B cell (primary cell): Measurements from ENCODE around the gene CXCL10. TPM values are rescaled to one million over a fixed set of nuclear protein-coding genes. Genes with fewer than 3 reads are reported as not detected.

Experiments used
- ATAC-seq: fragments of 200-7000 bp; cut with Tn5 transposase; one replicate; pipeline ENCODE4 v1.10.0; 2021; ENCODE audit warnings: low read depth, mild to moderate bottlenecking, moderate number of reproducible peaks, moderate library complexity
- CTCF ChIA-PET: fragments of 350-600 bp; sonication (Branson Sonifier 250); formaldehyde crosslinking; loops from one replicate; lab custom pipeline; 2021; ENCODE audit warnings: antibody characterized with exemption, inconsistent platforms; lab: Charles Lee
- POLR2A ChIA-PET: fragments of 350-600 bp; sonication (Branson Sonifier 250); formaldehyde crosslinking; loops from one replicate; lab custom pipeline; 2021; ENCODE audit warnings: antibody characterized with exemption; lab: Charles Lee
- DNase-seq: peaks from one replicate; pipeline ENCODE4 v3.0.0; 2013
- H2AFZ ChIP-seq: 2 replicates; pipeline ENCODE4 v1.6.1; 2012; ENCODE audit warnings: mild to moderate bottlenecking, low read depth, low read length; ENCODE audit not compliant: insufficient read depth, poor library complexity, severe bottlenecking
- H3K27ac ChIP-seq, 2 donors: 1 replicate in 1 of 2; 2 replicates in 1 of 2; pipeline ENCODE4 v1.5.1; 2012 to 2013; ENCODE audit warnings: low read length in 2 of 2, mild to moderate bottlenecking in 2 of 2, moderate library complexity in 1 of 2
- H3K27me3 ChIP-seq, 4 experiments: fragments of 200-600 bp in 1 of 4; sonication (generic) in 1 of 4; replicated peaks in 1 of 4; 1 replicate in 2 of 4; 2 replicates in 2 of 4; pipeline versions ENCODE4 v1.6.1 to v1.7.0; 2013 to 2016; ENCODE audit warnings: low read length in 3 of 4, mild to moderate bottlenecking in 2 of 4, mixed read lengths in 1 of 4, moderate library complexity in 1 of 4; ENCODE audit not compliant: insufficient read depth in 4 of 4, control insufficient read depth in 3 of 4; ENCODE audit errors: control extremely low read depth in 1 of 4
- H3K36me3 ChIP-seq, 2 experiments: replicated peaks in 1 of 2; 1 replicate in 1 of 2; 2 replicates in 1 of 2; pipeline versions ENCODE4 v1.6.1 to v1.7.1; 2013; ENCODE audit warnings: low read length in 1 of 2; ENCODE audit not compliant: insufficient read depth in 2 of 2, control insufficient read depth in 1 of 2; ENCODE audit errors: control extremely low read depth in 1 of 2, extremely low read depth in 1 of 2
- H3K4me1 ChIP-seq, 2 donors: fragments of 200-600 bp in 1 of 2; sonication (generic) in 1 of 2; 1 replicate in 1 of 2; 2 replicates in 1 of 2; pipeline versions ENCODE4 v1.5.1 to v1.6.1; 2013 to 2017; ENCODE audit warnings: low read length in 2 of 2; ENCODE audit not compliant: control insufficient read depth in 2 of 2, insufficient read depth in 2 of 2
- H3K4me2 ChIP-seq: replicated peaks from 2 replicates; pipeline ENCODE3; 2012; ENCODE audit warnings: mild to moderate bottlenecking, low read depth, low read length; ENCODE audit not compliant: poor library complexity, severe bottlenecking
- H3K4me3 ChIP-seq, 5 experiments: fragments of 200-600 bp in 1 of 5; sonication (generic) in 1 of 5; 1 replicate in 3 of 5; 2 replicates in 2 of 5; pipeline versions ENCODE4 v1.5.1 to v1.7.0; 2011 to 2016; ENCODE audit warnings: low read length in 4 of 5, mild to moderate bottlenecking in 4 of 5, low read depth in 2 of 5, control low read depth in 1 of 5, moderate library complexity in 1 of 5; ENCODE audit not compliant: insufficient read depth in 1 of 5; ENCODE audit errors: control extremely low read depth in 1 of 5, extremely low read depth in 1 of 5
- H3K79me2 ChIP-seq: fragments of 200-600 bp; sonication (generic); one replicate; pipeline ENCODE4 v1.6.0; 2016; ENCODE audit warnings: low read length; ENCODE audit not compliant: control insufficient read depth, insufficient read depth
- H3K9ac ChIP-seq: fragments of 200-600 bp; sonication (generic); 2 replicates; pipeline ENCODE4 v1.6.1; 2017; ENCODE audit warnings: mild to moderate bottlenecking, low read length, moderate library complexity
- H3K9me3 ChIP-seq, 3 donors: one replicate each; pipeline versions ENCODE4 v1.6.1 to v1.7.1; 2013; ENCODE audit warnings: low read length in 2 of 3; ENCODE audit not compliant: control insufficient read depth in 2 of 3, insufficient read depth in 1 of 3; ENCODE audit errors: control extremely low read depth in 1 of 3
- H4K20me1 ChIP-seq: 2 replicates; pipeline ENCODE4 v1.6.0; 2012; ENCODE audit warnings: mild to moderate bottlenecking, low read length; ENCODE audit not compliant: insufficient read depth, control insufficient read depth, poor library complexity, severe bottlenecking
- H3K27ac Mint-ChIP-seq: one replicate; pipeline ENCODE4 v1.8.0; 2021; ENCODE audit warnings: mixed read lengths
- H3K27me3 Mint-ChIP-seq: one replicate; pipeline ENCODE4 v1.8.0; 2021; ENCODE audit warnings: mixed read lengths
- H3K4me1 Mint-ChIP-seq: one replicate; pipeline ENCODE4 v1.8.0; 2021; ENCODE audit warnings: mixed read lengths
- H3K4me3 Mint-ChIP-seq: one replicate; pipeline ENCODE4 v1.8.0; 2021; ENCODE audit warnings: mixed read lengths
- H3K9me3 Mint-ChIP-seq: one replicate; pipeline ENCODE4 v1.8.0; 2022; ENCODE audit warnings: mixed read lengths; ENCODE audit not compliant: insufficient read depth
- EZH2 ChIP-seq: IDR thresholded peaks from 2 replicates; pipeline ENCODE4 v1.6.1; 2012; ENCODE audit warnings: borderline replicate concordance, low read depth, mild to moderate bottlenecking, moderate library complexity, low read length; ENCODE audit not compliant: insufficient read depth, poor library complexity, severe bottlenecking
- WGBS: methylation state at CpG from one replicate; pipeline ENCODE4 v1.1.5; 2013; ENCODE audit warnings: missing lambda C conversion rate; ENCODE audit not compliant: insufficient coverage; 5-methylcytosine and 5-hydroxymethylcytosine counted together
- intact Hi-C: fragments of 100-400 bp; cut with micrococcal nuclease; formaldehyde crosslinking; loops from one replicate; pipeline ENCODE4 v1.10.0; 2022
- polyA plus RNA-seq: library from polyadenylated mRNA; depleted of rRNA; stranded (reverse); fragments of >200 nt; gene quantifications from 2 replicates; pipeline ENCODE4 v1.2.3, GENCODE V29; 2012
- total RNA-seq, 2 donors: library from RNA; stranded (reverse); fragments of 120-200 nt in 1 of 2; gene quantifications; 1 replicate in 1 of 2; 2 replicates in 1 of 2; pipeline versions ENCODE4 v1.2.3 to v1.2.4, GENCODE V29; 2013 to 2022
- TF ChIP-seq, protein P1 (sequence below): fragments of 200-600 bp; IDR thresholded peaks from one replicate; pipeline ENCODE4 v1.8.0; 2022; ENCODE audit warnings: antibody characterized with exemption, mild to moderate bottlenecking

The CXCL10 gene
- total and polyA plus RNA-seq, 2 donors (not counting 1 experiment from before 2014, with no cell fraction given) = 0.07 TPM; not detected in 1

DNA sequence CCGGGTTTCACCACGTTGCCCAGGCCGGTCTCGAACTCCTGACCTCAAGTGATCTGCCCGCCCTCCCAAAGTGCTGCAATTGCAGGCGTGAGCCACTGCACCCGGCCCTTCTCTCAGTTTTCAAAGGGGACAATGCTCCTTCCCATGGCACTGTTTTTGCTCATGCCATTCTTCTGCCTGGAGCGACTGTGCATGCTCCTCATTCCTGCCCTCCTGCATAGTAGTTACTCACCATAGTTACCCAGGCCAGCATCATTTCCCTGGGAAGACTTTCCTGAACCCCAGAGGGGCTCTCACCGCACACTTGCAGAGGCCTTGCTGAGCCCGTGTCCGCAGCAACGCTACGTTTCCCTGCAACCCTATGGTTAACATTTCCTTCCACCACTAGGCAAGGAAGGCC, 12.7 kb downstream of the CXCL10 start:
- Mint-ChIP-seq H3K4me3 (no peak overlapping the region), H3K9me3 (no peaks in the 10 kb centered on the region)

DNA sequence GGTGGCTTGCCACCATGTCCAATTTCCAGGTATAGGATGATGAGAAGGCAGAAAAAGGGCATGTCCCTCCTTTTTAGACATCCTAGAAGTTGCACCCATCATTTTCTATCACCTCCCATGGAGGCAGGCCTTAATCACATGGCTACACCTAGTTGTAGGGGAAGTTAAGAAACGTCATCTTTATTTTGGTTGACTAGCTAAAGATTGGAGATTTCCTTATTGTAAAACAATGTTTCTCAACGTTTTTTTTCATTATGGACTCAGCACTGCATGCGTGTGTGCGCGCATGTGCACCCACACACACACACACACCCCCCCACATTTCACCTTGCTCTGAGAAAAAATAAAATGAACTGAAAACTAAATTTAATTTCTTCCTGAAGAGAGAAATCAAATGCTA, 14.0 kb downstream of the CXCL10 start:
- no peak overlapping the region for H2AFZ ChIP-seq
- peaks cover 11% of the 10 kb centered on the region for H3K4me1 Mint-ChIP-seq
- no peaks in the 10 kb centered on the region for H3K27me3 Mint-ChIP-seq
- H3K4me3 ChIP-seq = no peak overlapping the region
- no peak overlapping the region for H3K4me3 Mint-ChIP-seq
- H3K27ac Mint-ChIP-seq = no peak overlapping the region
- no peaks in the 10 kb centered on the region for H3K9me3 ChIP-seq
- no peak overlapping the region for H3K9ac ChIP-seq
- no peak for ATAC-seq
- ChIA-PET CTCF (interaction anchor here (0.7 to 3.1 kb wide), 4 partner anchors 12 to 49 kb away, joined by 3 to 18 read pairs (median 4); no protein-coding TSS in a partner anchor), POLR2A (no interaction called here)
- H3K79me2 ChIP-seq = no peaks in the 10 kb centered on the region
- no CpG with 5 or more reads among the region's 5 CpGs for WGBS
- no peaks in the 10 kb centered on the region for H3K9me3 Mint-ChIP-seq
- intact Hi-C loops = no loop called here
- H3K4me1 ChIP-seq = peaks cover 11% of the 10 kb centered on the region in 2 donors
- H3K36me3 ChIP-seq = no peaks in the 10 kb centered on the region
- DNase-seq = no peak
- H4K20me1 ChIP-seq = no peaks in the 10 kb centered on the region
- H3K27ac ChIP-seq = no peak overlapping the region
- TF ChIP-seq, protein P1, sequence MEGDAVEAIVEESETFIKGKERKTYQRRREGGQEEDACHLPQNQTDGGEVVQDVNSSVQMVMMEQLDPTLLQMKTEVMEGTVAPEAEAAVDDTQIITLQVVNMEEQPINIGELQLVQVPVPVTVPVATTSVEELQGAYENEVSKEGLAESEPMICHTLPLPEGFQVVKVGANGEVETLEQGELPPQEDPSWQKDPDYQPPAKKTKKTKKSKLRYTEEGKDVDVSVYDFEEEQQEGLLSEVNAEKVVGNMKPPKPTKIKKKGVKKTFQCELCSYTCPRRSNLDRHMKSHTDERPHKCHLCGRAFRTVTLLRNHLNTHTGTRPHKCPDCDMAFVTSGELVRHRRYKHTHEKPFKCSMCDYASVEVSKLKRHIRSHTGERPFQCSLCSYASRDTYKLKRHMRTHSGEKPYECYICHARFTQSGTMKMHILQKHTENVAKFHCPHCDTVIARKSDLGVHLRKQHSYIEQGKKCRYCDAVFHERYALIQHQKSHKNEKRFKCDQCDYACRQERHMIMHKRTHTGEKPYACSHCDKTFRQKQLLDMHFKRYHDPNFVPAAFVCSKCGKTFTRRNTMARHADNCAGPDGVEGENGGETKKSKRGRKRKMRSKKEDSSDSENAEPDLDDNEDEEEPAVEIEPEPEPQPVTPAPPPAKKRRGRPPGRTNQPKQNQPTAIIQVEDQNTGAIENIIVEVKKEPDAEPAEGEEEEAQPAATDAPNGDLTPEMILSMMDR = no peak
- TF ChIP-seq EZH2 = no peak
- no peak overlapping the region for H3K4me2 ChIP-seq
- no peaks in the 10 kb centered on the region for H3K27me3 ChIP-seq

More for the DNA sequence above, 12.7 kb downstream of the CXCL10 start:
- no peak overlapping the region for H3K4me3 ChIP-seq
- H3K4me1 ChIP-seq = peaks cover 12 to 21% of the 10 kb centered on the region in 2 donors
- ATAC-seq (no peak), DNase-seq (no peak)
- intact Hi-C loops = no loop called here
- Mint-ChIP-seq H3K4me1 (peaks cover 22% of the 10 kb centered on the region), H3K27ac (no peak overlapping the region), H3K27me3 (no peaks in the 10 kb centered on the region)
- no peaks in the 10 kb centered on the region for H3K79me2 ChIP-seq
- CTCF ChIA-PET = interaction anchor here (3.1 kb wide), 1 partner anchor 14 kb away, joined by 18 read pairs; no protein-coding TSS in a partner anchor
- no peak overlapping the region for H3K9ac ChIP-seq
- H4K20me1 ChIP-seq = no peaks in the 10 kb centered on the region
- no peak overlapping the region for H2AFZ ChIP-seq
- POLR2A ChIA-PET = no interaction called here
- 97% methylated on average over 13 of the region's 13 CpGs for WGBS
- no peak overlapping the region for H3K27ac ChIP-seq
- TF ChIP-seq, protein P1 = no peak
- no peak for TF ChIP-seq EZH2
- H3K9me3 ChIP-seq = no peaks in the 10 kb centered on the region
- no peaks in the 10 kb centered on the region for H3K27me3 ChIP-seq
- no peak overlapping the region for H3K4me2 ChIP-seq
- H3K36me3 ChIP-seq = no peaks in the 10 kb centered on the region
